ENCODE measurements around the gene GSTA5.
A peak's percentile ranks its signal among the peaks of the same experiment; 100 is the strongest.
"Not testable (repeated sequence)": the region's sequence is repeated elsewhere in the genome, so short reads cannot be mapped to it uniquely, and the experiment has no call there.

The GSTA5 gene

GRCh38 chr6:52840763-52841585, at the start of gene GSTA5:
GSTA5 (minus strand) TSS chr6:52840813.
- DNase-seq: peak; percentile 64

GRCh38 chr6:52890018-52890417, 49.4 kb upstream of the GSTA5 start:
- no peak for DNase-seq

- no peak for DNase-seq
Measured at GRCh38 chr6:52887910-52888524, 47.4 kb upstream of the GSTA5 start.

DNA sequence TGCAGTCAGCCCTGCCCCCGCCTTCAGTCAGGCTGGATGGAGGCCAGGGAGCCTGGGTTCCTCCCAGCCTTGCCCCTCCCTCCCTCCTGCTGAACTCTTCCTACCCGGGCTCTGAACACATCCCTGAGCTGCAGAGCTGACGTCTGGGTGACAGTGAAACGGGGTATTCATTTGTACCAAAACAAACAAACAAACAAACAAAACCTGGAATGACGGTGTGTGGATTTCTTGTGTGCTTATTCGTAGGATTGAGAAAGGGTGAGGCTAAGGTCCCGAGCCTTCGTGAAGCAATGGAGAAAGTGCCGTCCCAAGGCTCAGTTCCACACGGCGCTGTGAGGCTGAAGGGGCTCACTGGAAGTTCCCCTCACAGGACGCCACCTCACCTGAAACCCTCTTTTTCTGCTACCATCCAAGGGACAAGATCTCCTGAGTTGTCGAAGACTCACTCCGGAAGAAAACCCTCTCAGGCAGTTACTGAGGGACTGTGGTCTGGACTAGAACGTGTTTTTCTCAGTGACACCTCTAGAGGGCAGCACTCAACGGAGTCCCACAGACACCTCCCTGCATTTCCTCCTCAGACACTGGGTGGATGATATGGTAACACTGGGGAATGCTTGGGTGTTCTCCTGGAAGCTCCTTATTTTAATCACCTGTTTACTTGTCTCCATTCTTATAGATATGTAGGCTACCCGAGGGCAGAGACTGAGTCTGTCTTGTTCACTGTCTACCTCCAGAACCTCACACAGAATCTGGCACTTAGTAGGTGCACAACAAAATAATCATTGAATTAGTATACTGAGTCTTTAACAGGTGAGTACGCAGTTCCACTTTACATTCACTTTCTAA, 41.6 kb upstream of the GSTA5 start:
- DNase-seq: peak; percentile 73

GRCh38 chr6:52881662-52881995, 41.0 kb upstream of the GSTA5 start:
- no peak for DNase-seq

GRCh38 chr6:52877786-52878185, 37.2 kb upstream of the GSTA5 start:
- DNase-seq: no peak

DNA sequence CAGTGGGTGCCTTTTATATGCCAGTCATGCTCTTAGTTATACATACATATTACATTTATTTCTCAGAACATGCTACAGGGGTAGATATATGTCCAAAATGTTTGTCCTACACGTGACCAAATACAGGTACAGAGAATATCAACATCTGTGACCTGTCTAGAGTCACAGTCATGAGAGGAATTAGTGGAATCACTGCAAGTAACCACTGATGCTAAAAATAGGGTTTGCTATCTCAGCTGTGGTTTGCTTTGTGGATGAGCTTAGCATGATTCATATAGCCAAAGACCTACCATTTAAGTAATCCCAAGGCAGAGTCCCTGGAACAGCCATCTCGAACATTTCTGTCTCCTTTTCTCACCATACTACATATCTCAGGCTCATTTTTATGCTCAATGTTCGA, 36.6 kb upstream of the GSTA5 start:
- peak; percentile 80 for DNase-seq

DNA sequence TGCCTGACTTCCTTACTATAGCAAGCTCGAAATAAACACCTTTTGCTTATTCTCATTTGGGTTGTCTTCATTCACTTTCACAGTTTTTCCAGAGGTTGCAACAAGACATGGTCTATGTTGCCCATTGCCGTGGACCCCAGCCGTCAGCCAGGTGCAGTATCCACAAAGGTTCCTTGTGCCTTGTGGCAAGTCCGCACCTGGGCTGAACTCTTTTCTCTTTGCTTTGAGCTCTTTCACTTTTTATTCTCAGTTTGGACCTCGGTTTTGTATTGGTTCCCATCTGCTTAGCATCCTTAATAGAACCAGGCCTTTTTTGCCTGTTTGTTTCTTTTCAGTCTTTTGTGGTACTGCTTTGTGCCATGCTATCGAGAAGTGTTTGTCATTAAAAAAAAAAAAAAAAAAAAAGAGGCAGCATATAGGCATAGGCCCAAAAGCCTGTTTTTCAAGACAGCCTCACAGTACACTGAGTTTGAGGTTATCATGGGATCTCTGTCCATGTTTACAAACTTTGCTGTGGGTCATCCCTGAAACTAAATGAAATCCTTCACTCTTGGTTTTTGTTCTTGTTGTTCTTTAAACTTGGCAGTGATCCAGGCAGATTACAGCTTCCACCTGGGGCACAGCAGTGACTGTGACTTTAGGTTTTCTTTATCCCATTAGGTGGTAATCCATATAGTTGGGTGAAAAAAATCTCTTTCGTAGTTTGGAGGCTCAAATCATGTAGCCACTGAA, 35.6 kb upstream of the GSTA5 start:
- no peak for DNase-seq

DNA sequence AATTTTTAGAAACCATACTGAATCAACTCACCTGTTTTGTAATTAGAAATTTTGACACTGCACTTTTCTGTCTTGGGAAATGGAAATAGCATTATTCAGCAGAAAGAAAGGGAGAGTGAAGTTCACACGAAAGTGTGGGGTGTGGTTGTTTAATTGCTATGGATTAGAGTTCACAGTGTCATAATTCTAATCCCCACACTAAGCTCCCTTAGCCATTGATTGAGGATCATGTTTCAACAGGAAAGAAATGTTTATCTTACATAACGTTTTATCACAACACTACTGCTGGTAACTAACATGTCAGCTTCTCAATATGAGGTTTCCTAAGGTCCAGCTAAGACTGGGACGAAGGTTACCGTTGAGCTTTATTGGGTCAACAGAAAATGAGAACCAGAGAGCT, 31.4 kb upstream of the GSTA5 start:
- no peak for DNase-seq

GRCh38 chr6:52871621-52872020, 31.0 kb upstream of the GSTA5 start:
- no peak for DNase-seq

DNA sequence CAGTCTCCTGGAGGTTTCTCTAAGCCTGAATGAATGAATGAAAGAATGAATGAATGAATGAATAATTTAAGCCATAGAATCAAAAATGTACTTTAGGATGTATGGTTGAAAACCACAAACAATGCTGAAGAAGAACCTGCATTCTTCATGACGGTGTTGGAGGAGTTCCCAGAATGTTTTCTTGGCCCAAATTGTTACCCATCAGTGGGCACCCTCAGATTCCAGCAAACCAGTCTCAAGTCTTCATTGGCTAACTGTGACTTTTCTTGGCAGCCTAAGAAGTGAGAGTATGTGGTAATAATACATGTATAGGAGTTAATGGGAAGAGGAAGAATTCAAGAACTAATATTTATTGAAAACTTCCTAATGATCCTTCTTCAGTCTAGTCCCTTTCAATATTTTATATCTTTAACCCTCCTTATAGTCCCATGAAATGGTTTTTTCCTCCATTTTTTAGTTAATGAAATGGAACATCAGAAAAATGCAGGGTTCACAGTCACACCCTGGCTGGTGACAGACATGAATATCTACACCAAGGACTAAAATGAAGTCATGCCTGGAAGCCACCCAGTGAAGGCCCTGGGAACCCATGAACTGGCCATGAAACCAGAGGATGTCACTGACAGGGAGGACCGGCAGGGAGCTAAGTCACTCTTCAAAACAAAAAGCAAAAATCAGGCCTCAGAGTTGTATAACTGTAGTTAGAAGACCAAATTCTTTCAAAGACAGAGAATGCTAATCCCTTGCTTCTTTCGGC, 29.9 kb upstream of the GSTA5 start:
- peak; percentile 28 for DNase-seq

DNA sequence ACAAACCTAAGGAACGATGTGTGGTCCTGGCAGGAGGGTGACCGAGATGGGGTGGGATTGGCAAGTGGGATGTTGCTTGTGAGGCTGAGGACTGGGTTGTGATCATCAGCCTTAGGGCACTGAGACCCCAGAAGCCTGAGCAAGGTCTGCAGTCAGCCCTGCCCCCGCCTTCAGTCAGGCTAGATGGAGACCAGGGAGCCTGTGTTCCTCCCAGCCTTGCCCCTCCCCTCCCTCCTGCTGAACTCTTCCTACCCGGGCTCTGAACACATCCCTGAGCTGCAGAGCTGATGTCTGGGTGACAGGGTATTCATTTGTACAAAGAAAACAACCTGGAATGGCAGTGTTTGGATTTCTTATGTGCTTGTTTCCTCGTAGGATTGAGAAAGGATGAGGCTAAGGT, 28.3 kb upstream of the GSTA5 start:
- not testable (repeated sequence) for DNase-seq

DNA sequence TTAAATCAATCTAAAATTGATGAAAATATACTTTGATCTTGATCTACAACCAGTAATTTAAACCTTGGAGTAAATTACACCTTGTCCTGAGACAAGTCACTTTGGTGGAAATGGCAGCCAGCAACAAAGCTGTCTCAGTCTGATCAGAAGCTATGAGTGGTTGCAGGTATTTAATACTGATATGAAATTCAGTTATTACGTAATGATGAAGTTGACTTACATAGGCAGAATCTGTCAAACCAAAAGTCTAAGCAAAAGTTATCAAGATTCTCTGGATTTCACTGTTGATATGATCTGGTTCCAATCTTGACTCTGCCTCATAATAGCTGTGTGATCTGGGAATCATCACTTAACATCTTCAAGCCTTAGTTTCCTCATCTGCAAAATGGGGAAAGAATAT, 27.6 kb upstream of the GSTA5 start:
- no peak for DNase-seq

DNA sequence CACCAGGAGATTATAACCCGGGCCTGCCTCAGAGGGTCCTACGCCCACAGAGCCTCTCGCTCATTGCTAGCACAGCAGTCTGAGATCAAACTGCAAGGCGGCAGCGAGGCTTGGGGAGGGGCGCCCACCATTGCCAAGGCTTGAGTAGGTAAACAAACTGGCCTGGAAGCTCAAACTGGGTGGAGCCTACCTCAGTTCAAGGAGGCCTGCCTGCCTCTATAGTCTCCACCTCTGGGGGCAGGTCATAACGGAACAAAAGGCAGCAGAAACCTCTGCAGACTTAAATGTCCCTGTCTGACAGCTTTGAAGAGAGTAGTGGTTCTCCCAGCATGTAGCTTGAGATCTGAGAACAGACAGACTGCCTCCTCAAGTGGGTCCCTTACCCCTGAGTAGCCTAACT, 20.5 kb upstream of the GSTA5 start:
- not testable (repeated sequence) for DNase-seq

GRCh38 chr6:52858416-52858815, 17.8 kb upstream of the GSTA5 start:
- no peak for DNase-seq

GRCh38 chr6:52856137-52856536, 15.5 kb upstream of the GSTA5 start:
- peak; percentile 60 for DNase-seq

DNA sequence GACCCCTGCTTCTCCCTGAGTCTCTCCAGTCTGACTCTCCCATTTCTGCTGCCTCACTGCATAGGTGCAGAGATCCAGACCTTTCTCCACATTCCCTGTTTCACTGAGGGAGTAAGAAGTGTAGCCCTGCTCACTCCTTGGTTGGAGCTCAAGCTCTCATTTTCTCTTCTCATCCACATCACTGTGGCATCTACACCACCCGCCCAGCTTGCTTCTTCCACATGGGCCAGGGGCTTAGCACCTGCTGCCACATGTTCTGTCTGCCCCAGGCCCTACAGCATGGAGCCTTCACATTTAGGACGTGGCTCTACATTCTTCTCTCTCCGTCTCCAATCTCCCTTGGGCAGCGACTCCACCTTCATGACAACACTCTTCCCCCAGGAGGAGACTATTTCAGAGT, 8.5 kb upstream of the GSTA5 start:
- no peak for DNase-seq

DNA sequence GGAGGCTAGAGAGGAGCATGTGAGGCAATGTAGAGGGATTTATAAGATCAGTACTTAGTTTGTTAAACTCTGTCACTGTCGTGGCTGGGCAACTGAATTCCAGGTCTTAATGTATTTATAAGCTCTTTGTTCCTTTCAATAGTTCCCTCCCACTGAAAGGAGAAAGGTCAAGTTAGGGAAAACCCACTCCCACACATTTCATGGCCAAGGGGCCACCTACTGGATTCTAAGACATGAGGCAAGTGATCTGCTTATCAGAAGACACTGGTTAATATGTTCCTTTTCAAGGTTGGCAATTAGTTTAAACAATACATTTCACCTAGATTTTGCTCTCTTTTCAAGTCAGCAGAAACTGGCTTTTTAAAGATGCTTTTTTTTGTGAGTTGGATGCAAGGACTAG, 5.4 kb upstream of the GSTA5 start:
- DNase-seq: no peak

DNA sequence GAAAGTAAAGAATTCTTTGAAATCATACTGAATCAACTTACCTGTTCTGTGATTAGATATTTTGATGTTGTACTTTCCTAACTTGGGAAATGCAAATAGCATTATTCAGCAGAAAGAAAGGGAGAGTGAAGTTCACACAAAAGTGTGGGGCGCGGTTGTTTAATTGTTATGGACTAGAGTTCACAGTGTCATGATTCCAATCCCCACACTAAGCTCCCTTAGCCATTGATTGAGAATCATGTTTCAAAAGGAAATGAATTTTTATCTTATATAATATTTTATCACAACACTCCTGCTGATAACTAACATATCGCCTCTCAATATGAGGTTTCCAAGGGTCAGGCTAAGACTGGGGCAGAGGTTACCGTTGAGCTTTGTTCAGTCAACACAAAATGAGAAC, 3.0 kb upstream of the GSTA5 start:
- DNase-seq: no peak

DNA sequence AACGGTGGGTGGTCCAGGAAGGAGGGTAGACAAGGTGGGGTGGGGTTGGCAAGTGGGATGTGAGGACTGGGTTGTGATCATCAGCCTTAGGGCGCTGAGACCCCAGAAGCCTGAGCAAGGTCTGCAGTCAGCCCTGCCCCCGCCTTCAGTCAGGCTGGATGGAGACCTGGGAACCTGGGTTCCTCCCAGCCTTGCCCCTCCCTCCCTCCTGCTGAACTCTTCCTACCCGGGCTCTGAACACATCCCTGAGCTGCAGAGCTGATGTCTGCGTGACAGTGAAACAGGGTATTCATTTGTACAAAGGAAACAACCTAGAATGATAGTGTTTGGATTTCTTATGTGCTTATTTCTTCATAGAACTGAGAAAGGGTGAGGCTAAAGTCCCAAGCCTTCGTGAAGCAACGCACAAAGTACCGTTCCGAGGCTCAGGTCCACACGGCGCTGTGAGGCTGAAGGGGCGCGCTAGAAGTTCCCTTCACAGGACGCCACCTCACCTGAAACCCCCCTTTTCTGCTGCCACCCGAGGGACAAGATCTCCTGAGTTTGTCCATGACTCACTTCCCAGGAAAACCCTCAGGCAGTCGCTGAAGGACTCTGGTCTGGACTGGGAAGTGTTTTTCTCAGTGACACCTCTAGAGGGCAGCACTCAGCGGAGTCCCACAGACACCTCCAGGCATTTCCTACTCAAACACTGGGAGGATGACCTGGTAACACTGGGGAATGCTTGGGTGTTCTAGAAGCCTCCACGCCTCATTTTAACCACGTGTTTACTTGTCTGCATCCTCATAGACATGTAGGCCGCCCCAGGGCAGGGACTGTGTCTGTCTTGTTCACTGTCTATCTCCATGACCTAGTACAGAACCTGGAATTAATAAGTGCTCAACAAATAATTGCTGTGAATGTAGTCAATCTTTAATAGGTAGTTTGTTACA, 1.2 kb downstream of the GSTA5 start:
- peak; percentile 44 for DNase-seq

DNA sequence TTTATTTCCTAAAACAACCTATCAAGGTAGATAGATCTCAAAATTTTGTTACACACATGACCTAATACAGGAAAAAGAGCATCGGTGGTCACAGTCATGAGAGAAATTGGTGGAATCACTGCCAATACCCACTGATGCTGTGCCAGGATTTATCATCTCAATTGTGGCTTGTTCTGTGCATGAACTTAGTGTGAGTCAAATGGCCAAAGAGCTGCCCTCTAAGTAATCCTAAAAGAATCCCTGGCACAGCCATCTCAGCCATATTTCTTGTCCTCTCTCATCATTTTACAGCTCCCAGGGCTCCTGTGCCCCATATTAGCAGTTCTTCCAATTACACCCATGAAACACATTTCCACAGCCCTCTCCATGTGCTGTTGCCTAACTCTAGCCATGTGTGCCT, 6.1 kb downstream of the GSTA5 start:
- no peak for DNase-seq
